Sigmoid colon (tissue), 4 donors: Measurements from ENCODE around the gene CHST2.

Experiments
- EP300 ChIP-seq, 4 donors: sonication (generic); formaldehyde crosslinking; IDR thresholded peaks; one replicate each; pipeline ENCODE4 v1.6.1; 2017; ENCODE audit warnings: antibody characterized with exemption in 4 of 4
- POLR2A ChIP-seq, 2 donors: fragments of 450-650 bp; IDR thresholded peaks; one replicate each; pipeline ENCODE4 v1.6.1; 2016; ENCODE audit warnings: antibody characterized with exemption in 2 of 2, mild to moderate bottlenecking in 2 of 2, moderate library complexity in 2 of 2
- POLR2AphosphoS5 ChIP-seq, 4 donors: sonication (generic); formaldehyde crosslinking; IDR thresholded peaks; one replicate each; pipeline ENCODE4 v1.6.1; 2017; ENCODE audit warnings: antibody characterized with exemption in 4 of 4
- TF ChIP-seq, protein P1 (sequence below), 4 experiments: fragments of 450-650 bp in 3 of 4; fragments of 200-600 bp in 1 of 4; IDR thresholded peaks; one replicate each; pipeline ENCODE4 v1.5.1; 2016 to 2019; ENCODE audit warnings: antibody characterized with exemption in 4 of 4, mild to moderate bottlenecking in 3 of 4, moderate library complexity in 2 of 4

DNA sequence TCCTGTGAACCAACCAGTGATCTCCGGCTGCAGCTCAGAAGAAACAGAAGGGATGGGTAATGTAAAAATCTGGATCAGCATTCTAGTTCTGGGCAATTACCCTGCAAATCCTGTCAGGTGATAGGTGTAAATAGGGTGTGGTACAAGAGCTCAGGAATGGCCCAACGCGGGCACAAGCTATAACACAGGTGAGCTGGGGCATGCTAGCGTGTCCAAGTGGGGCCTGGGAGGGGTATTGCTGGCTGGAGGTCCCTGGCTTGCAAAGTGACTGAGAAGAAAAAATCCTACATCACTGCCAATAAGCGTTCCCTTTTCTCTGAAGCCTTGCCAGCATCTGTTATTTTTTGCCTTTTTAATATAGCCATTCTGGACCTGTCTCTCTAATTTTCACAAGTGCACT lies 9.7 kb upstream of the CHST2 start:
- TF ChIP-seq POLR2AphosphoS5 (IDR thresholded peaks at IDR 0.05) (no peak), POLR2A (IDR thresholded peaks at IDR 0.05) (no peak), EP300 (IDR thresholded peaks at IDR 0.05) (no peak)
- TF ChIP-seq, protein P1, sequence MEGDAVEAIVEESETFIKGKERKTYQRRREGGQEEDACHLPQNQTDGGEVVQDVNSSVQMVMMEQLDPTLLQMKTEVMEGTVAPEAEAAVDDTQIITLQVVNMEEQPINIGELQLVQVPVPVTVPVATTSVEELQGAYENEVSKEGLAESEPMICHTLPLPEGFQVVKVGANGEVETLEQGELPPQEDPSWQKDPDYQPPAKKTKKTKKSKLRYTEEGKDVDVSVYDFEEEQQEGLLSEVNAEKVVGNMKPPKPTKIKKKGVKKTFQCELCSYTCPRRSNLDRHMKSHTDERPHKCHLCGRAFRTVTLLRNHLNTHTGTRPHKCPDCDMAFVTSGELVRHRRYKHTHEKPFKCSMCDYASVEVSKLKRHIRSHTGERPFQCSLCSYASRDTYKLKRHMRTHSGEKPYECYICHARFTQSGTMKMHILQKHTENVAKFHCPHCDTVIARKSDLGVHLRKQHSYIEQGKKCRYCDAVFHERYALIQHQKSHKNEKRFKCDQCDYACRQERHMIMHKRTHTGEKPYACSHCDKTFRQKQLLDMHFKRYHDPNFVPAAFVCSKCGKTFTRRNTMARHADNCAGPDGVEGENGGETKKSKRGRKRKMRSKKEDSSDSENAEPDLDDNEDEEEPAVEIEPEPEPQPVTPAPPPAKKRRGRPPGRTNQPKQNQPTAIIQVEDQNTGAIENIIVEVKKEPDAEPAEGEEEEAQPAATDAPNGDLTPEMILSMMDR (IDR thresholded peaks at IDR 0.05) = no peak
